Stimulated activated naive CD8-positive, alpha-beta T cell treated with anti-CD3 and anti-CD28 coated beads, Interleukin-15, amount 100 ng/mL, for 72 hours (primary cell): ENCODE measurements around the gene MAPK11.

Source experiments
- ATAC-seq: fragments of 150-1000 bp; cut with Tn5 transposase; 2 replicates; pipeline ENCODE4 v1.10.0; 2021; ENCODE audit warnings: mild to moderate bottlenecking, moderate library complexity
- DNase-seq, 2 donors: peaks; one replicate each; pipeline ENCODE4 v3.0.0; 2021 to 2022
- H3K27ac Mint-ChIP-seq, 2 donors: one replicate each; pipeline ENCODE4 v1.8.0; 2022; ENCODE audit warnings: mild to moderate bottlenecking in 2 of 2, mixed read lengths in 2 of 2, moderate library complexity in 2 of 2
- H3K27me3 Mint-ChIP-seq: one replicate; pipeline ENCODE4 v1.8.0; 2022; ENCODE audit warnings: mixed read lengths
- H3K4me1 Mint-ChIP-seq: one replicate; pipeline ENCODE4 v1.8.0; 2022; ENCODE audit warnings: mild to moderate bottlenecking, mixed read lengths
- H3K4me3 Mint-ChIP-seq, 2 donors: one replicate each; pipeline ENCODE4 v1.8.0; 2022; ENCODE audit warnings: mild to moderate bottlenecking in 2 of 2, mixed read lengths in 2 of 2, moderate library complexity in 1 of 2
- H3K9me3 Mint-ChIP-seq, 2 donors: one replicate each; pipeline ENCODE4 v1.8.0; 2022; ENCODE audit warnings: mixed read lengths in 2 of 2

The MAPK11 gene

DNA sequence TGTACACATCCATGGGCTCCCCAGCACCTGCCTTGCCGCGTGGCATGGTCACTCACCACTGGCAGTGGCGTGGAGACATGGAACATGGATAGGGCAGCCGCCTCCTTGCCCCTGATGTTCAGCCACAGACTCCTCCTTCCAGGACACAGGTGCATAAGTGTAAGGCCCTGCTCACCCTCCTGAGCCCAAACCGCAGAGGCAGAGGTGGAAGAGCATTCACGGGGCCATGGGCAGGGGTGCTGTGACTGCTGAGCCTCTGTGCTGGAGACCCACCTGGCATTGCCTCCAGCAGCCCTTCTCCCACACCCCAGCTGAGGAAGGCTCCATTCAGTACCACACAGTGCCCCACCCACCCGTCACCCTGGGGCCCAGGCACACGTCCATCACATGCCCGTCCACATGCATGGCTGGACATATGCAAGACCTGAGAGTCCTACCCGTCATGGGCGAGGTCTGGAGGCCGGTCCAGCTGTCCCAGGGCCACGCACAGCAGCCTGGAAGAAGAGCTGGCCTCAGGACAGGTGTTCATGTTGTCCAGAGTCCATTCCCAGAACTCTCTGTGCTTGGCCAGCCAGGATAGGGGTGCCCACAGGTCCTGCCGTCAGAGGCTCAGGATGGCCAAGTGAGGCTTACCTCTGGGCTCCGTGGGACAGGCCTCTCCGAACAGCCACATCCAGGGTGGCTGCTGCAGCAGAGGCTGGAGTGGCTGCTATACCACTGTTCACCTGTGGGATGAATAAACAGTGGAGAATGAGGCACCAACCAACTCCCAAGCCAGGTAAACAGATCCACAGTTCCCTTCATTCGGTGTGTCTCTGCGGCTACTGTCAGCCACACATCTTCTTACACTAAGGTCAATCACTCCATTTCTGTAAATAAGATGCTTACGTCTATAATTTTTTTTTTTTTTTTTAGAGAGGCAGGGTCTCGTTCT is 23.7 kb downstream of the MAPK11 start:
- peak in 1 of 2 donors; percentile 12 for DNase-seq
- H3K4me1 Mint-ChIP-seq, result peaks cover 73% of the 10 kb centered on the region
- peak overlapping the region in 1 of 2 donors; percentile 67 for H3K27ac Mint-ChIP-seq
- peak overlapping the region; percentile 99 to 100 for H3K4me3 Mint-ChIP-seq
- ATAC-seq, result no peak
- H3K27me3 Mint-ChIP-seq, result no peaks in the 10 kb centered on the region
- H3K9me3 Mint-ChIP-seq, result no peaks in the 10 kb centered on the region

DNA sequence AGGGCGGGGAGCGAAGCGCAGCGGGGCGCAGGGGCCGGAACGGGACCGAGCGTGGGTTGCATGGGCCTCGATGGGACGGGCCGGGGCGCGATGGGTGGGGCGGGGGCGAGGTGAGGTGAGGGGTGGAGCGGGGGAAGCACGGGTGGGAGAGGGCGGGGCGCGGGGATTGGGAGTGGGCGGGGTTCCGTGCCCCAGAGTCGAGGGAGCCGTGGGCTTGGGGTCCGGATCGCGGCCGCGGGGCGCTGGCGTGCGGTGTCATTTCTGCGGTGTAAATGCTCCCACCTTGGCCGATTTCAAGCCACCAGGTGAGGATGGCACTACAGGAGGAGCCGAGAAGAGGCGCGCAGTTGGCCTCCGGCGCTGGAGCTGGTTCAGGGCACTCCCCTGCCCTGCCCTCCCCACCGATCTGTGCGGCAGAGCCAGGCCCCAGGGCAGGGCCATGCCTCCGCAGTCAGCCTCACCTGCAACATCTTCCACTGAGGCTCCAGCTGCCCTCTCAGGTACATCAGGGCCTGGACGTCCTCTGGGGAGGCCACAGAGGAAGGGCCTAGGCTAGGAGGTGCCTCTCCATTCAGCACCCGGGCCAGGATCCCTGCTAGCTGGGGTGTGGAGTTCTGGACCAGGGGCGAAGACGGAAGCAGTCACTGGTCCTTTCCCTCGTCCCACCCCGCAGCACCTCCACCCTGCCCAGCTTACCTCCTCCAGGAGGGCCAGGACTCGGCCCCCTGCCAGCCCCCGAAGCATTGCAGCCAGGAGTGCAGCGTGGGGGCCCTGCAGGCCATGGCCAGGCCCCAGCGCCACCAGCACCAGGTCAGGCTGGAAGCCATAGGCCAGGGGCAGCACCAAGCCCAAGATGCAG is 24.7 kb downstream of the MAPK11 start:
- no peak for DNase-seq
- H3K4me1 Mint-ChIP-seq, result peaks cover 80% of the 10 kb centered on the region
- H3K27ac Mint-ChIP-seq, result peak overlapping the region; percentile 99 to 100
- H3K9me3 Mint-ChIP-seq, result no peaks in the 10 kb centered on the region
- peak overlapping the region; percentile 99 to 100 for H3K4me3 Mint-ChIP-seq
- H3K27me3 Mint-ChIP-seq, result no peaks in the 10 kb centered on the region
- peak; percentile 6 for ATAC-seq

DNA sequence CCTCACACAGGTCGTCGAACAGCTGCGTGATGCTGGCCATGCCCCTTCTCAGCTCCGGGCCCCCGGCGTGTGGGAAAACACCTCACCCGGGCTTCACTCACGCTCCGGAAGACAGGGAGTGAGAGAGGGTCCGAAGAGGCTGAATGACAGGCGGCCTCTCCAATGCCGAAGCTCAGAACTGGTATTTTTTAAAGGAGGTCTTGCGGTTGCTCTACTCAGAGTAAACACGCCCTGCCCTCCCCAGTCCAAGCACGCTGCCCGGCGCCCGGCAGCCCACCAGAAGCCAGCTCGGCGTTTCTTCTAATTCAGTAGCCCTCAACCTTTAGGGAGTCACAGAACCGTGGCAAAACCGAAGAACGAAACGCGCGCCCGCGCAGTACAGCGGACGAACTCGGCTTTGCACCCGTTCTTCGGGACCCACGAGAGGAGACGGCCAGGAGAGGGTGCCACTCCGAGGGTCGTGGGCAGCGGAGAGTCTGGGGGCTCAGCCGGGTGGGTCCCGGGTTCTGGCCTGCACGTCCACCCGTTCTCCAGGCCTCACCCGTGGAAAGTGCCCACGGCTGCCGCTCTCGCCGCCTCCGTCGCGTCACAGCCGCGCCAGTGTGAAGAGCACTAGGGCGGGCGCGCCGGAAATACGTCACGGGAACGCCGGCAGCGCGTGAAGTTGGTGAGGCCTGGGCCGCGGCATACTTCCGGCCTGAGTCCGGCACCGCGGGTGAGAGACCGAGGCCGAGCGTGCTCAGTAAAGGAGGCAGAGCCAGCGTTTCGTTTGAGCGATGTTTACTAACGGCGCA is 25.6 kb downstream of the MAPK11 start, which contains the start of gene TUBGCP6:
TSS of gene TUBGCP6 (minus strand) at position 604 of the 794 bp plus-strand sequence. CDS start at position 40, 564 bp downstream.
- DNase-seq, result peak; percentile 87 to 91
- ATAC-seq, result peak; percentile 91
- Mint-ChIP-seq H3K4me1 (peaks cover 78% of the 10 kb centered on the region), H3K27ac (peak within 1 kb of the TSS; percentile 99 to 100), H3K27me3 (no peaks in the 10 kb centered on the region), H3K4me3 (peak within 1 kb of the TSS; percentile 99 to 100), H3K9me3 (no peaks in the 10 kb centered on the region)

DNA sequence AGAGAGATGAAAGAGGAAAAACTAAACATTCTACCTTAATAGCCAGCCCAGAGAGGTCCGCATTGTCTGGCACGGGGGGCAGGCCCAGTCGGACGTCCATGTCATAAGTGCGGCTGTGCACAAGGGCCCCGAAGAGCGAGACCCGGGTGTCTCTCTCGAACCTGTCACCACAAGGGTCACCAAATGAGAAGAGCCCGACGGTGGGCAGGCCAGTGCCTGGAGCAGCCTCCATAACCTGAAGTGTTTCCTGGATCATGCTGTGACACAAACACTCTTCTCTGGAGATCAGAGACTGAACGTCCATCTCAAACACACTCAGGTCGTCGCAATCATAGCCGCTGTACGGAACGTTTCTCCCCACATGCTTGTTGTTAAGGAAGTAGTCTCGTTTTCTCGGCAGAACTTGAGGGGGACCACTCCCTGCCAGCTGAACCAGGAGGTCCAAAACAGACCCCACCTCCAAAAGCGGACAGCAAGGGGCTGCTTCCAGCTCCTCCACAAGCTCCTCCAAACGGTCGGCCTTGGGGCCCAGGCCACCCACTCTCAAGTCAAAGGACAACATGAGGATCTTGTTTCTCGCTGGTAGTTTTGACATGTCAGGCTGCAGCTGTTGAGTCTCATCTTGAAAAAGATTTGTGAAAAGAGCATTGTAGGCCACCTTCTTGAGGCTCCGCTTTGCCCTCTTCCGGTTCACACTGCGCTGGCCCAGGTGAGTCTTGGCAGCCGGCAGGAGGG is 26.3 kb downstream of the MAPK11 start:
- Mint-ChIP-seq H3K4me1 (peaks cover 74% of the 10 kb centered on the region), H3K4me3 (peak overlapping the region; percentile 99 to 100), H3K9me3 (no peaks in the 10 kb centered on the region), H3K27me3 (no peaks in the 10 kb centered on the region), H3K27ac (peak overlapping the region; percentile 99 to 100)
- no peak for ATAC-seq
- DNase-seq, result no peak

DNA sequence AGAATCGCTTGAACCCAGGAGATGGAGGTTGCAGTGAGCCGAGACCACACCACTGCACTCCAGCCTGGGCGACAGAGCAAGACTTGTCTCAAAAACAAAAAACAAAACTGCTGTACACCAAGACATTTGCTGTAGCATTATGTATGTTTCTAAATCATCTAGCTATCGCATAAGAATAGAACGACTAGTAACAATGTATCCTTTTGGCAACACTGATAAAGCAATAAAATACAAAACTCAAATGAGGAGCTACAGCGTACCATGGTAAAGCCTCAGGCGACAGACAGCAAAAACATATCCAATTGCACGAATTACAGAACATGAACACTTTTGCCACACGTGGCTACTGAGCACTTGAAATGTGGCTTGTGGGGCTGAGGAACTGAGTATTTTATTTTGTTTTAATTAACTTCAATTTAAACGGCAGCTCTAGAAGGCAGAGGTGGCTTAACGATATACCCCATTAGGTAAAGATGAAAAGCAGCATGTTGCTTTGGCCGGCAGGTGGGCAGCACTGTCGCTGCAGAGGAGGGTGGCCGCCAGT is 27.7 kb downstream of the MAPK11 start:
- DNase-seq, result no peak
- H3K9me3 Mint-ChIP-seq, result no peaks in the 10 kb centered on the region
- H3K27ac Mint-ChIP-seq, result peak overlapping the region in 1 of 2 donors; percentile 42
- no peak for ATAC-seq
- H3K4me1 Mint-ChIP-seq, result peaks cover 73% of the 10 kb centered on the region
- H3K4me3 Mint-ChIP-seq, result peak overlapping the region; percentile 99 to 100
- no peaks in the 10 kb centered on the region for H3K27me3 Mint-ChIP-seq

DNA sequence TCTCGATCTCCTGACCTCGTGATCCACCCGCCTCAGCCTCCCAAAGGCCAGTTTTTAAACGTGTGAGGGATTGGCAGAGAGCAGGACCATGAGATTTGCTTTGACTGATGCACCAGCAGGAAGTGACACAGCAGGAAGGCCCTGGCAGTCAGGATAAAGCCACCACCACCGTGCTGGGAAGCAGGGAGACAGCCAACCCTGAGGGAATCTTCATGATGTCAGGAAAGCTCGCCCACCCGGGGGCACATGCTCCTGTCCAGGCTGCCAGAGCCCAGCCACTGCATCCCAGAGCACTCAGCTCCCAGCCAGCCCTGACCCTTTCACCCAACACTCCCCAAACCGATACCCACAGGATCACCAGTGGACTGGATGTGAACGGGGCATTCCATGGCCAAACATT is 31.4 kb downstream of the MAPK11 start:
- Mint-ChIP-seq H3K4me1 (peaks cover 71% of the 10 kb centered on the region), H3K9me3 (peaks cover 0 to 10% of the 10 kb centered on the region in 2 donors), H3K4me3 (no peak overlapping the region), H3K27ac (no peak overlapping the region), H3K27me3 (no peaks in the 10 kb centered on the region)
- DNase-seq, result no peak
- no peak for ATAC-seq

DNA sequence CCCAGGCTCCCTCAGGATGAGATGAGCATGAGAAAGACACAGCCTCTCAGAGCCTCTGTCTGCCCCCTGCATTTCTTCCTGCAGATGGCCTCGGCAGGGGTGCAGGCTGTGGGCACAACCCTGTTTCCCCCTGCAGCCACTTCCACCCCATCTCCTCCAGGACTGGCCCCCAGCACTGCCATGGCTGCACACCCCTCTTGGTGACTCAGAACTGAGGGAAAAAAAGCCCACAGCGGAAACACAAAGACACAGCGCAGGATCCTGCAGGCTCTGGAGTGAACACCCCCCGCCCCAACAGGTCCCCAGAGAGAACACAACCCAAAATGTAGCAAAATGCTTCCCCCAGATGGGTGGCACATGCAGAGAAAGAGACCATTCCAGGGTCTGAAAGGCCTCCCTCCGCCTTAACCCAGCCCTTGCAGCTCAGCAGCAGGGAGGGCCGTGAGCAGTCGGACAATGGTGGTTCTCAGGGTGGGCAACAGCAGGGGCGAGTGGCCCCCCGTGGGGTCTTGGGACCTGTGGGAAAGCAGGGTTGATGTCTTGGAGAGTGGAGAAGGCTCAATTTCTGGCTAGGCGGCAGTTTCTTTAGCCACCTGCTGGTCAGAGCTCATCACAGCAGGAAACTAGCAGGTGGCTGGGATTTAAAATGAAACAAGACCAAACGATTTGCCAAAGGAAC is 33.3 kb downstream of the MAPK11 start:
- ATAC-seq (peak; percentile 7), DNase-seq (peak in 1 of 2 donors; percentile 14)
- Mint-ChIP-seq H3K27ac (peak overlapping the region in 1 of 2 donors; percentile 75), H3K9me3 (peaks cover 0 to 10% of the 10 kb centered on the region in 2 donors), H3K4me1 (peaks cover 55% of the 10 kb centered on the region), H3K4me3 (no peak overlapping the region), H3K27me3 (no peaks in the 10 kb centered on the region)

DNA sequence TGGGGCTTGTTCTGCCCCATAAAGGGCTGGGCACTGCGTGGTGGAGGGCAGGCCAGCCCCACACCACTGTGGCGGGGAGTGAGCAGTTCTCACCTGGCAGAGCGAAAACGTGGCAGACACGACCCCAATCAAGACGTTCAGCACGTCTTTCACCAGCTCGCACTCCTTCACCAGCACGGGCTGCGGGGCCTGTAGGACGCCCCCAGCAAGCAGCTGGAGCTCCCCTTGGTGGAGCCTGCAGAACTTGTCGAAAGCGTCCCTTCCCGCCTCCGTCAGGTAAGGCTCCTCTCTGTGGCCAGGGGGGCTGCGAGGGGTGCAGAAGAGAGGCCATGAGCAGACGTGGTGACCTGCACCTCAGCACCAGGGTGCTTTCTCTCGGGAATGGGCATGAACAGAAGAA is 37.0 kb downstream of the MAPK11 start:
- H3K9me3 Mint-ChIP-seq, result peaks cover 0 to 10% of the 10 kb centered on the region in 2 donors
- no peaks in the 10 kb centered on the region for H3K27me3 Mint-ChIP-seq
- H3K27ac Mint-ChIP-seq, result peak overlapping the region in 1 of 2 donors; percentile 67
- H3K4me1 Mint-ChIP-seq, result peaks cover 35% of the 10 kb centered on the region
- no peak overlapping the region for H3K4me3 Mint-ChIP-seq
- no peak for DNase-seq
- ATAC-seq, result no peak

DNA sequence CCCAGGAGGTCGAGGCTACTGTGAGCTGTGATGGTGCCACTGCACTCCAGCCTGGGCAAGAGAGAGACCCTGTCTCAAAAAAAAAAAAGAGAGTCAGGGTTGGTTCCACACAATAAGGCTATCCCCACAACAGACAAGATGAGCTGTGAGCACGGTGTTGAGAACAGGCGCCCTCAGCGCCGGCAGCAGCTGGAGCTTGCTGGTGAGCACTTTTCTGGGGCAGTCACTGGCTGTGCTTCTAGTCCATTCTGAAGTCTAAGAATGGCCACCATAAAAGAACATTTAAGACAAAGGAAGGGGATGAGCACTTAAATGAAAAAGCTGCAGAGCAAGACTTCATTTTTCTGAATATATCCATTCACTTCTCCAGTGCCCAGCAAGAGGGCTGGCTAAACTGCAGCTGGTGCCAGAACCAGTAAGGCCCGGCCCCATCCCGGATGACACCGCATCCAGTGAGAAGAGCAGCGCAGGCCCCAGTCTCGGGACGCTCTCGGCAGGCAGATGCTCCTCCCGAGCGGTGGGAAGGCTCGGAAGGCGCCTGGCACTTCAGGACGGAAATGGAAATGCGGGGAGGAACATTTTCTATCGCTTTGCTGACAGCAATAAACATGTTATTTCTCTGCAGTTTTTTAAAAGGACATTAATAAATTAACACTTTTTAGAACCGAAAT is 37.6 kb downstream of the MAPK11 start:
- no peak for DNase-seq
- H3K9me3 Mint-ChIP-seq, result peaks cover 0 to 10% of the 10 kb centered on the region in 2 donors
- H3K27me3 Mint-ChIP-seq, result no peaks in the 10 kb centered on the region
- peak overlapping the region in 1 of 2 donors; percentile 71 for H3K27ac Mint-ChIP-seq
- H3K4me3 Mint-ChIP-seq, result no peak overlapping the region
- peaks cover 32% of the 10 kb centered on the region for H3K4me1 Mint-ChIP-seq
- no peak for ATAC-seq

DNA sequence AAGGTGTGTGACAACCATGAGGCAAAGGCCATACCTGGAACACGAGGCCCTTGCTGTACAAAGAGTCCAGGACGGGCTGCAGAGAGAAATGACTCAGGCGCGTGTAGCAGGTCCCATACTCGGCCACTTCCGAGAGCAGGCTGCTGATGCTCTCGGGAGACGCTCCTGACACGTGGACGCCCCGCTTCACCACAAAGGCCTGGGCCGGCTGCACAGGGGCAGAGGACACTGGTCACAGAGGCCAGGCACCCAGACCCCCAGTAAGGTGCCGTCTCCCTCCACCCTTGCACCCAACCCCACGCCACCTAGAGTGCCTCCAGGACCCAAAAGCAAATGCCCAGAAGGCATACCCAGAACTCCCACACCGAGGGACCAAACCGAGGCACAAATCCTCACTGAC is 40.8 kb downstream of the MAPK11 start:
- H3K4me3 Mint-ChIP-seq, result no peak overlapping the region
- ATAC-seq (no peak), DNase-seq (no peak)
- H3K4me1 Mint-ChIP-seq, result peaks cover 14% of the 10 kb centered on the region
- H3K9me3 Mint-ChIP-seq, result no peaks in the 10 kb centered on the region
- no peaks in the 10 kb centered on the region for H3K27me3 Mint-ChIP-seq
- H3K27ac Mint-ChIP-seq, result peak overlapping the region in 1 of 2 donors; percentile 69

DNA sequence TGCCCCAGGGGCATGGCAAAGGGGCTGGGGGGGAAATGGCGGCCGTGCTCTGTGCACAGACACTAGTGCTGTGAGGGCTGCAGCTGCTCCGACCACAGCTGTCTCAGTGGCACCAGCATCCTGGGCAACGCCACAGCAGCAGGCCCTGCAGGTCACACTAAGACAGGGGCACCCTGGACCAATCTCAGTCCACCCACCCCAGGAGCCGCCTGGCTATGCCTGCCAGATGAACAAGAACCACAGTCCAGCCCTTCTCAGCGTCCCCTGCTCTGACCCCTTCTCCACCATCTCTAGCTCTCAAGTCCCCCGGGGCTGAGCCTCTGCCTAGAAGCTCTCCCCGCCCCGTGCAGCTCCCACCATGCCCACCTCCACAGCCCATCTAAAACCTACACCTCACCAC is 41.8 kb downstream of the MAPK11 start:
- Mint-ChIP-seq H3K9me3 (no peaks in the 10 kb centered on the region), H3K4me1 (peaks cover 6% of the 10 kb centered on the region), H3K4me3 (no peak overlapping the region), H3K27me3 (no peaks in the 10 kb centered on the region), H3K27ac (peak overlapping the region in 1 of 2 donors; percentile 74)
- ATAC-seq (no peak), DNase-seq (no peak)

DNA sequence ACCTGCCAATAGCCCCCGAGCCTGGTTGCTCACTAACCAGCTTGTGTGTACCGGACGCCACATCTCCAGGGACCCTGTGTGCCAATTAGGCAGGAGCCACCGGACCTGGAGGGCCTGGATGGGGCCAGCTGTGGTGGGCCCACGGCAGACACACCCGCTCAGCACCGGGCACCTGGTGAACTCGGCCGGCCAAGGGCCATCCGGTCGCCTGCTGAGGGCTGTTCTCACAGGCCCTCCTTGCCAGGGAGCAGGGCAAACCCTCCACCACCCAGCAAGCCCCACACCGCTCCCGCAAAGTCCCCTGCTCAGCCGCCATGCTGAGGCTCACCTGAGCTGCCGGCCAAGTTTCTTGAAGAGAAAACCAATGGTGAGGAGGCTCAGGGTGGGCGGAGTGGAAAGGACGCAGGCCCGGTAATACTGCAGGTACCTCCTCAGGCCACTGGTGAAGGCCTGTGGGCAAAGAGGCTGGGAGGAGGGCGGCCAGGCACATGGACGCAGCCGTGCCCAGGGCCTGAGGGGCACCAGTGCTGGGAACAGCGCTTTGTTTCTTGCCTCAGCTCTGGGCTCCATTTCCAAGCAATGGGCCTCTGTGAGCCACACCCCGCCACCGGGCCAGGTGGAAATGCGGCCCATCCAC is 42.5 kb downstream of the MAPK11 start:
- Mint-ChIP-seq H3K4me3 (no peak overlapping the region), H3K27ac (peak overlapping the region in 1 of 2 donors; percentile 71)

DNA sequence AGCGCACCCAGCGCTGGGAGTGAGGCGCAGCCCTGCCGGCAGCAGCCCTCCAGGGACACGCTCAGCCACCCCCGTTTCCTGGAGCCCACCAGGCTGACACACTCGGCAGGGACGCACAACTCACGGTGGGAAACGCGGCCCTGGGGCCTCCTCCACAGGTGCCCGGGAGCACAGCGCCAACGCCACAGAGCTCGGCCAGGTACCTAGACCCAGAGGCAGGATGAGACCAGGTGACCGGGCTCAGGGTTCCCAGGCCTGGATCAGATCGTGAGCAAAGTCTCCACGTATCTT is 43.4 kb downstream of the MAPK11 start:
- no peak overlapping the region for H3K4me3 Mint-ChIP-seq
- H3K27me3 Mint-ChIP-seq, result no peaks in the 10 kb centered on the region
- H3K4me1 Mint-ChIP-seq, result peaks cover 6% of the 10 kb centered on the region
- no peaks in the 10 kb centered on the region for H3K9me3 Mint-ChIP-seq
- H3K27ac Mint-ChIP-seq, result no peak overlapping the region
- ATAC-seq (no peak), DNase-seq (no peak)

More for the DNA sequence above, 42.5 kb downstream of the MAPK11 start:
- Mint-ChIP-seq H3K4me1 (peaks cover 6% of the 10 kb centered on the region), H3K27me3 (no peaks in the 10 kb centered on the region), H3K9me3 (no peaks in the 10 kb centered on the region)
- DNase-seq (no peak), ATAC-seq (no peak)
